Calu3 (cell line): ENCODE measurements around the gene RGS3. TPM values are rescaled to one million over a fixed set of nuclear protein-coding genes. Genes with fewer than 3 reads are reported as not detected.

ENCODE experiments used
- BruUV-seq: library from RNA; stranded (reverse); fragments of 400-500 nt; replicated peaks from 2 replicates; lab custom pipeline; 2021; lab: Mats Ljungman, UMichigan
- CTCF ChIA-PET: fragments of 300-600 bp; sonication (Branson Sonifier 250); formaldehyde crosslinking; loops from one replicate; lab custom pipeline; 2022; ENCODE audit warnings: antibody characterized with exemption; lab: Charles Lee
- DNase-seq: peaks from one replicate; pipeline ENCODE4 v3.0.0; 2022
- H3K27ac Mint-ChIP-seq: one replicate; pipeline ENCODE4 v1.8.0; 2022; ENCODE audit warnings: mixed read lengths; ENCODE audit not compliant: unreplicated experiment
- H3K27me3 Mint-ChIP-seq: one replicate; pipeline ENCODE4 v1.8.0; 2022; ENCODE audit warnings: mixed read lengths; ENCODE audit not compliant: unreplicated experiment
- H3K36me3 Mint-ChIP-seq: one replicate; pipeline ENCODE4 v1.8.0; 2022; ENCODE audit warnings: mild to moderate bottlenecking, moderate library complexity, mixed read lengths; ENCODE audit not compliant: insufficient read depth, unreplicated experiment
- H3K4me1 Mint-ChIP-seq: one replicate; pipeline ENCODE4 v1.8.0; 2022; ENCODE audit warnings: mild to moderate bottlenecking, low read depth, mixed read lengths; ENCODE audit not compliant: unreplicated experiment
- H3K4me3 Mint-ChIP-seq: one replicate; pipeline ENCODE4 v1.8.0; 2022; ENCODE audit warnings: mild to moderate bottlenecking, low read depth, moderate library complexity, mixed read lengths; ENCODE audit not compliant: unreplicated experiment
- H3K9me3 Mint-ChIP-seq: one replicate; pipeline ENCODE4 v1.8.0; 2022; ENCODE audit warnings: low read depth, mixed read lengths; ENCODE audit not compliant: unreplicated experiment
- CTCF ChIP-seq: fragments of 200-600 bp; IDR thresholded peaks from one replicate; pipeline ENCODE4 v1.8.0; 2022; ENCODE audit warnings: antibody characterized with exemption; ENCODE audit not compliant: unreplicated experiment
- intact Hi-C: fragments of 100-400 bp; cut with micrococcal nuclease; formaldehyde crosslinking; loops from one replicate; pipeline ENCODE4 v1.10.0; 2022; ENCODE audit not compliant: unreplicated experiment
- total RNA-seq: library from RNA; stranded (reverse); gene quantifications from 2 replicates; pipeline ENCODE4 v1.2.3, GENCODE V29; 2022

RGS3 gene
- total RNA-seq, 1 experiment from 2014 or later, result 61.8 TPM

- no peak for DNase-seq
Observed at GRCh38 chr9:113532809-113533190, 69.3 kb downstream of the RGS3 start.

GRCh38 chr9:113533335-113534225 is 70.1 kb downstream of the RGS3 start:
- BruUV-seq, result no TSS peak
- H3K4me3 Mint-ChIP-seq, result no peak overlapping the region
- peaks cover 8% of the 10 kb centered on the region for H3K36me3 Mint-ChIP-seq
- CTCF ChIA-PET, result no interaction called here
- H3K27me3 Mint-ChIP-seq, result no peaks in the 10 kb centered on the region
- TF ChIP-seq CTCF, result no peak
- no peaks in the 10 kb centered on the region for H3K4me1 Mint-ChIP-seq
- H3K9me3 Mint-ChIP-seq, result no peaks in the 10 kb centered on the region
- intact Hi-C loops, result no loop called here
- no peak overlapping the region for H3K27ac Mint-ChIP-seq
- no peak for DNase-seq

More at GRCh38 chr9:113532809-113533190, 69.3 kb downstream of the RGS3 start:
- BruUV-seq, result no TSS peak
- Mint-ChIP-seq H3K27me3 (no peaks in the 10 kb centered on the region), H3K4me3 (no peak overlapping the region), H3K36me3 (peaks cover 8% of the 10 kb centered on the region), H3K27ac (no peak overlapping the region), H3K9me3 (no peaks in the 10 kb centered on the region), H3K4me1 (no peaks in the 10 kb centered on the region)
- intact Hi-C loops, result no loop called here
- no peak for TF ChIP-seq CTCF
- CTCF ChIA-PET, result no interaction called here

DNA sequence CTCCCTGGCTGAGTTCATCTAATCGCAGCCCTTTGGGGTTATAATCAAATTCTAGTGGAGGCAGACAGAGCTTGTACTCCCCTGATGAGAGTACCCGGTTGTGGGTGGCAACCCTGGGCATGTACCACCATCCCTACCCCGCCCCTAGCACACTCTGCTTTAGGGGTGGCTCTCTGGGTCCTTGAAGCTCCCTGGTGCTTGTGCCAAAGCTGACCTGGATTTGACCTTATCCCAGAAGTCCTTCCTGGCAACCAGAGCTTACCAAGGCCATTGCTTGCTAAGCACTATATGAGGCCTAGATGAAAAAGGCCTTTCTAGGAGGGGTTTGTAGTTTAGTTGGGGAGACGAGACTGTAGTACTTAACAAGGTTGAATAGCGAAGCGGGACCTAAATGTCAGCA is 72.2 kb downstream of the RGS3 start:
- intact Hi-C loops, result no loop called here
- H3K36me3 Mint-ChIP-seq, result peaks cover 8% of the 10 kb centered on the region
- no peak overlapping the region for H3K27ac Mint-ChIP-seq

GRCh38 chr9:113536166-113536482 is 72.6 kb downstream of the RGS3 start:
- intact Hi-C loops, result no loop called here
- Mint-ChIP-seq H3K4me1 (no peaks in the 10 kb centered on the region), H3K36me3 (peaks cover 8% of the 10 kb centered on the region), H3K27ac (no peak overlapping the region), H3K9me3 (no peaks in the 10 kb centered on the region), H3K4me3 (no peak overlapping the region), H3K27me3 (no peaks in the 10 kb centered on the region)
- BruUV-seq, result no TSS peak
- TF ChIP-seq CTCF, result no peak
- CTCF ChIA-PET, result no interaction called here
- DNase-seq, result no peak

More for the DNA sequence above, 72.2 kb downstream of the RGS3 start:
- CTCF ChIA-PET, result no interaction called here
- DNase-seq, result no peak
- Mint-ChIP-seq H3K4me1 (no peaks in the 10 kb centered on the region), H3K4me3 (no peak overlapping the region), H3K27me3 (no peaks in the 10 kb centered on the region), H3K9me3 (no peaks in the 10 kb centered on the region)
- BruUV-seq, result no TSS peak
- TF ChIP-seq CTCF, result no peak
